Left lung (tissue), 10 donors: ENCODE results near the gene ARHGDIA. TPM values are rescaled to one million over a fixed set of nuclear protein-coding genes. Genes with fewer than 3 reads are reported as not detected.

Experiments used
- ATAC-seq: fragments of 200-7000 bp; cut with Tn5 transposase; one replicate; pipeline ENCODE4 v1.9.1; 2020; ENCODE audit warnings: moderate library complexity
- DNase-seq, 4 donors: peaks; one replicate each; pipeline ENCODE4 v3.0.0-alpha.2; 2013 to 2020
- H3K27ac ChIP-seq, 2 donors: fragments of 200-600 bp; sonication (generic) in 1 of 2; one replicate each; pipeline versions ENCODE4 v1.5.0 to v1.8.0; 2020 to 2021
- H3K27me3 ChIP-seq, 2 donors: fragments of 200-600 bp; sonication (generic) in 1 of 2; one replicate each; pipeline versions ENCODE4 v1.5.0 to v1.8.0; 2020 to 2021
- H3K36me3 ChIP-seq, 2 donors: fragments of 200-600 bp; sonication (generic) in 1 of 2; one replicate each; pipeline versions ENCODE4 v1.5.0 to v1.8.0; 2020 to 2021
- H3K4me1 ChIP-seq, 2 donors: fragments of 200-600 bp; one replicate each; pipeline ENCODE4 v1.8.0; 2021
- H3K4me3 ChIP-seq, 2 donors: fragments of 200-600 bp; sonication (generic) in 1 of 2; one replicate each; pipeline versions ENCODE4 v1.5.0 to v1.8.0; 2020 to 2021; ENCODE audit warnings: mild to moderate bottlenecking in 1 of 2
- H3K9me3 ChIP-seq, 2 donors: fragments of 200-600 bp; sonication (generic) in 1 of 2; one replicate each; pipeline versions ENCODE4 v1.5.0 to v1.8.0; 2020 to 2021
- intact Hi-C, 2 donors: fragments of 100-400 bp; cut with DNase I; formaldehyde crosslinking; loops; one replicate each; pipeline versions ENCODE4 v1.11.2 to v1.14.2; 2022
- polyA plus RNA-seq, 6 donors: library from polyadenylated mRNA; unstranded; fragments of 120-200 nt; gene quantifications; one replicate each; pipeline ENCODE4 v1.2.1, GENCODE V29; 2013; ENCODE audit not compliant: insufficient read length in 6 of 6
- total RNA-seq, 2 donors: library from RNA; stranded (reverse); fragmentation: NEBNext Ultra II Directional; extraction: Animal tissue kit (Norgen Biotek cat#: 25700); gene quantifications; one replicate each; pipeline ENCODE4 v1.2.1, GENCODE V29; 2021
- TF ChIP-seq, protein P1 (sequence below), 2 donors: fragments of 200-600 bp; sonication (generic) in 1 of 2; IDR thresholded peaks; one replicate each; pipeline versions ENCODE4 v1.5.0 to v1.8.0; 2021; ENCODE audit warnings: antibody characterized with exemption in 2 of 2
- donor health status: DM: no; HTN: yes; CAD: no.
- donor health status: DM: no; HTN: no; CAD: no.

The ARHGDIA gene
- total and polyA plus RNA-seq, 8 donors, result 139 to 481 (median 194) TPM

- H3K27me3 ChIP-seq, result no peaks in the 10 kb centered on the region
- no peaks in the 10 kb centered on the region for H3K9me3 ChIP-seq
- ATAC-seq, result no peak
- H3K36me3 ChIP-seq, result peaks cover 0 to 67% of the 10 kb centered on the region in 2 donors
- peaks cover 18 to 67% of the 10 kb centered on the region in 2 donors for H3K4me1 ChIP-seq
- intact Hi-C loops, result no loop called here
- H3K27ac ChIP-seq, result peak overlapping the region in 1 of 2 donors; percentile 83
- TF ChIP-seq, protein P1, sequence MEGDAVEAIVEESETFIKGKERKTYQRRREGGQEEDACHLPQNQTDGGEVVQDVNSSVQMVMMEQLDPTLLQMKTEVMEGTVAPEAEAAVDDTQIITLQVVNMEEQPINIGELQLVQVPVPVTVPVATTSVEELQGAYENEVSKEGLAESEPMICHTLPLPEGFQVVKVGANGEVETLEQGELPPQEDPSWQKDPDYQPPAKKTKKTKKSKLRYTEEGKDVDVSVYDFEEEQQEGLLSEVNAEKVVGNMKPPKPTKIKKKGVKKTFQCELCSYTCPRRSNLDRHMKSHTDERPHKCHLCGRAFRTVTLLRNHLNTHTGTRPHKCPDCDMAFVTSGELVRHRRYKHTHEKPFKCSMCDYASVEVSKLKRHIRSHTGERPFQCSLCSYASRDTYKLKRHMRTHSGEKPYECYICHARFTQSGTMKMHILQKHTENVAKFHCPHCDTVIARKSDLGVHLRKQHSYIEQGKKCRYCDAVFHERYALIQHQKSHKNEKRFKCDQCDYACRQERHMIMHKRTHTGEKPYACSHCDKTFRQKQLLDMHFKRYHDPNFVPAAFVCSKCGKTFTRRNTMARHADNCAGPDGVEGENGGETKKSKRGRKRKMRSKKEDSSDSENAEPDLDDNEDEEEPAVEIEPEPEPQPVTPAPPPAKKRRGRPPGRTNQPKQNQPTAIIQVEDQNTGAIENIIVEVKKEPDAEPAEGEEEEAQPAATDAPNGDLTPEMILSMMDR (IDR thresholded peaks at IDR 0.05), result no peak
- DNase-seq, result no peak
- peak overlapping the region in 1 of 2 donors; percentile 88 for H3K4me3 ChIP-seq
These were observed 45.3 kb upstream of the ARHGDIA start for GRCh38 chr17:81916234-81917001.

DNA sequence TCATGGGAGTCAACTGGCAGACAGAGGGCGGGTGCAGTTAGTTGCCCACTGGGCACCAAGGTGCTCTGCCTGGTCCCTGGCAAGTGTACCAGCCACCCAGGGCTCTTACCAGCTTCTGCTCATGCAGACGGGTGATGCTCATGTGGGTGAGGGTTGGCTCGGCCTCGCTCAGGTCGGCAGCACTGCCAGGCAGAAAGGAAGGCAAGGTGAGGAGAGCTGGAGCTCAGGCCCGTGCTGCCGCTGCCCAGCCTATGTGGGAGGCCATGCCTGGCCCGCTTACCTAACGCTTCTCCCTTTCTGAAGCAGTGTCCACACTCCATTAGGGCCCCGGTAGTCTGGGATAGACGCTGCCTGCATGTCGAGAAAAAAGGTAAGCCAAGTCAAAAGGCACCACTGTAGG, 44.2 kb upstream of the ARHGDIA start:
- DNase-seq (no peak), ATAC-seq (no peak)
- Histone ChIP-seq H3K36me3 (peaks cover 0 to 56% of the 10 kb centered on the region in 2 donors), H3K4me1 (peaks cover 20 to 62% of the 10 kb centered on the region in 2 donors), H3K27me3 (no peaks in the 10 kb centered on the region), H3K9me3 (no peaks in the 10 kb centered on the region), H3K4me3 (no peak overlapping the region), H3K27ac (no peak overlapping the region)
- intact Hi-C loops, result no loop called here
- TF ChIP-seq, protein P1 (IDR thresholded peaks at IDR 0.05), result no peak

GRCh38 chr17:81914103-81914850, 43.1 kb upstream of the ARHGDIA start:
- no peaks in the 10 kb centered on the region for H3K9me3 ChIP-seq
- H3K4me3 ChIP-seq, result no peak overlapping the region
- ATAC-seq, result no peak
- H3K36me3 ChIP-seq, result peaks cover 0 to 49% of the 10 kb centered on the region in 2 donors
- intact Hi-C loops, result no loop called here
- TF ChIP-seq, protein P1 (IDR thresholded peaks at IDR 0.05), result no peak
- peaks cover 24 to 62% of the 10 kb centered on the region in 2 donors for H3K4me1 ChIP-seq
- no peak overlapping the region for H3K27ac ChIP-seq
- no peaks in the 10 kb centered on the region for H3K27me3 ChIP-seq
- DNase-seq, result no peak

GRCh38 chr17:81913394-81914102, 42.4 kb upstream of the ARHGDIA start:
- H3K9me3 ChIP-seq, result no peaks in the 10 kb centered on the region
- peaks cover 0 to 52% of the 10 kb centered on the region in 2 donors for H3K36me3 ChIP-seq
- H3K4me1 ChIP-seq, result peaks cover 24 to 61% of the 10 kb centered on the region in 2 donors
- intact Hi-C loops, result no loop called here
- DNase-seq (no peak), ATAC-seq (no peak)
- H3K4me3 ChIP-seq, result no peak overlapping the region
- TF ChIP-seq, protein P1 (IDR thresholded peaks at IDR 0.05), result no peak
- H3K27ac ChIP-seq, result no peak overlapping the region
- H3K27me3 ChIP-seq, result no peaks in the 10 kb centered on the region
